ENCODE data around the gene NPTXR.

Gene NPTXR

GRCh38 chr22:38843657-38844314, at the start of gene NPTXR:
Gene NPTXR (minus strand): TSS chr22:38844028.
- DNase-seq: no peak

GRCh38 chr22:38891256-38891655, 47.4 kb upstream of the NPTXR start:
- no peak for DNase-seq

GRCh38 chr22:38890377-38890776, 46.5 kb upstream of the NPTXR start:
- DNase-seq: no peak

DNA sequence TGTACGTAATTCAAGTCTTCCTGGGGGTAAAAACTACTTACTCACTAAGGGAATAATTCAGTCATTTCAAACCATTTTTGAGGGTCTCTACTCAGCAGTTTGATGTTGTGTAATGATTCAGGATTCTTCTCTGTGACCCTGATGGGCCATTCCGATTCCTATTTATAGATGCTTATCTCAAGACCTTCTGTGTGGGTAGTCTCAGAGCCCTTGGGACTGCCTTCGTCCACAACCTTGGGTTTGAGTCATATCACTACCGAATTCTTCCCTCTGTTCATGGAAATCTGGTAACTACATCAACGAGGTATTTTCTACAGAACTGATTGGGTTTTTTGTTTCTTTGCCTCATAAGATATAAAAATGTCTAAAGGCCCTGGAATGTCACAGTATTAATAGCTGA, 42.5 kb upstream of the NPTXR start:
- DNase-seq: no peak

- no peak for DNase-seq
These were observed 39.3 kb upstream of the NPTXR start for GRCh38 chr22:38882972-38883622.

- DNase-seq: no peak
These were observed 38.4 kb upstream of the NPTXR start for GRCh38 chr22:38881997-38882879.

GRCh38 chr22:38881464-38881871, 37.6 kb upstream of the NPTXR start:
- DNase-seq: no peak

DNA sequence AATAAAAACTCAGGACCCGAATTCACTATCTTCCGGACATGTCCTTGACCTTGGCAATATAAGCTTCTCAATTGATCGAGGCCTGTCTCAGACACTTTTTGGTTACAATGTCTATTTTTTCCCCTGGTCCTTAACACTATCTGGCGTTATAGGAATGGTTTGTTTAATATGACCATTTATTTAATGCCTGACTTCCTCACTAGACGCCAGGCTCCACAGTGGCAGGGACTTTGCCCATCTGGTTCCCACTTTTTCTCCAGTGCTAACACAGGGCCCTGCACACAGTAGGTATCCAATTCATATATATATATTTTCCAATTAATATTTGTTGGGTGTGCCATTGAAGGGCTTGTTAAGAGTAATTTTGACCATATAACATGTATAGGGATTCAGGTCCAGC, 36.1 kb upstream of the NPTXR start:
- no peak for DNase-seq

DNA sequence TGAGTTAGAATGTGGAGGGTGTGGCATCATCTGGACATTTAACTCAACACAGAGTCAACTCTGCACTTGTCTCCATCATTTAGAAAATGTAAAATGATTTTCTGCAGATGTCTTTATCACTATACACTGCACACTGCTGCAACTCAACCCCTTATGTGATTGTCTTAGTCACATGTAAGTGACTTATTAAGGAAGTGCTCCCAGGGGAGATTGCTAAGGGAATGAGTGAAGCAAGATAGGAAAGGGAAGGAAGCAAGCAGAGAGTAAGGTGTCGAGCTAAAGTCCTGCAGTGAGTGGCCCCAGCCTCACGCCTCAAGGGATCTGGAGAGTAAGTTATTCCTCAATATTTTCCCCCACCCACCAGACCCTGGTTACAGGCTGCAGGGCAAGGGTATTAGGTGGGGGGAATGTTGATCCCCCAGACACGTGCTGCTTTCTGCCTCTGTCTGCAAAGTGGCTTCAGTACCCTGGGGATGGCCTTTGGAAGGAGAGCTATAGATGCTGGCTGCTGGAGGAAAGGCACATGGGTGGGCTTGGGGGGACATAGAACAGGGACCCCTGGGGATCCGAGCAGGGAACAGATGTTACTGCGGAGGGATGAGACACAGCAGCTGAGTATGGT, 35.4 kb upstream of the NPTXR start:
- DNase-seq: no peak

GRCh38 chr22:38878001-38878400, 34.2 kb upstream of the NPTXR start:
- no peak for DNase-seq

DNA sequence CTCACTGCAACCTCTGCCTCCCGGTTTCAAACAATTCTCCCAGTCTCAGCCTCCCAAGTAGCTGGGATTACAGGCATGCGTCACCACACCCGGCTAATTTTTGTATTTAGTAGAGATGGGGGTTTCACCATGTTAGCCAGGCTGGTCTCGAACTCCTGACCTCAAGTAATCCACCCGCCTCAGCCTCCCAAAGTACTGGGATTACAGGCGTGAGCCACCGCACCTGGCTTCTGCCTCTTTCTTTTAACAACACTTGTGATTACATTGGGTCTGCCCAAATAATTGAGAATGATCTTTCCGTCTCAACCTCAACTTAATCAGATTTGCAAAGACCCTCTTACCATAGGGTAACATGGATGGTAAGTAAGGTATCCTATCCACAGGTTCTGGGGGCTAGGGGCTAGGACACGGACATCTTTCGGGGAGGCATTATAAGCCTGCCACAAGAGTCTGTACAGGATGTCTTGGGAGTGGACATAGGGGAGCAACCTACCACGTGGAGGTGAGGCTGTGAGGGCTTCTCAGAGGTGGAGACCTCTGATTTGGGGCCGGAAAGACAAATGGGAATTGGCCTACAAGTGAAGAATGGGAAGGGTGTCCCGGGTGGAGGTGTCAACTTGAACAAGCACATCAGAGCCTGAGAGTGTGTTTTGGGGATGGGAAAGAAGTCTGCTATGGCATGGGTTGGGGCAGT, 30.8 kb upstream of the NPTXR start:
- DNase-seq: no peak

- no peak for DNase-seq
These were observed 29.9 kb upstream of the NPTXR start for GRCh38 chr22:38873469-38874411.

DNA sequence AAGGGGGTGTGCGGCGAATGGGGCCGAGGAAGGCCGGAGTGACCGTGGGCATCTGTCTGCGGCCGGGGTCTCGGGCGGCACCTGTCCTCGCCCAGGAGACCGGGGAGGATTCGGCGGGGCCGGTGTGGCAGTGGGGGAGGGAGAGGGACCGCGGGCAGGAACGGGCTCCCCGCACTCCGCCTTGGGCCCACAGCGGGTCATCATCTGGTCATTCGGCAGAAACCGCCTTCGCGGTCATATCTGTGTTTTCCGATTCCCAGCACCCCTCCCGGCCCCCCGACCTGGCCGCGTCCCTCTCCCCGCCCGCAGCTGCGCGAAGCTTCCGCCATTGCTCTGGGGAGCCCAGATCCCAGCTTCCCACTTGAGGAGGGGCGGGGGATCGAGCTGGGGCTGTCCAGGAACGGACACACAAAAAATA, 29.0 kb upstream of the NPTXR start:
- no peak for DNase-seq

DNA sequence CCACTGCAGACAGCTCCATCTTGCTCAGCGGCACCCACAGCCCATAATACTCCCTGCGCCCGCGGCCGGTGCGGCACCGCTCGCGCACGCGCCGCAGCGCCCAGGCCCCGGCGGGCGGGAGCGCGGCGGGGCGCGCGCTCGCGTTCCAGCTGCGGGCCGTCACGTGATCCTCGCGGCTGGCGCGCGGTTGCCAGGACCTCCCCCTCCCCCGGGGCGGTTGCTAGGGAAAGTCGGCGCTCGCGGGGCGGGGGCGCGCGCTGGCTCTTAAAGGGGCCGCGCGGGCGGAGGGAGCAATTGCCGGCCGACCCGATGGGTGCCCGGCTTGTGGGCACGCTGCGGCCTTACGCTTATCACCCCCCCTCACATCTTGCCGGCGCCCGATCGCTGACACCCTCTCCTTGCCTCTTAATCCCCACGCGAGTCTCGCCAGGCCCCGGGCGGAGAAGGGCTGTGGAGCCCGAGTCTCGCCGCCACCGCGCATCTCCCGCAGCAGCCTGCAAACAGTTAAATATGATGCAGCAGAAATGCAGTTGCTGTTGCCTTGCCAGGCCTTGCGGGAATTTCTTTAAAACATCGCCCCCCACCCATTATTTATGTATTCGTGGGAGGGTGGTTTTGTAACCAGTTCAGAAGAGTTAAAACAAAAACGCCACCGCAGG, 28.5 kb upstream of the NPTXR start, which contains the start of gene CBX6:
CBX6 (minus strand) TSS at position 45 of the 659 bp plus-strand sequence; CDS start at position 19, 26 bp downstream.
- peak; percentile 52 for DNase-seq

- no peak for DNase-seq
These were observed 27.7 kb upstream of the NPTXR start for GRCh38 chr22:38871360-38872171.

- DNase-seq: no peak
These were observed 27.0 kb upstream of the NPTXR start for GRCh38 chr22:38870791-38871359.

DNA sequence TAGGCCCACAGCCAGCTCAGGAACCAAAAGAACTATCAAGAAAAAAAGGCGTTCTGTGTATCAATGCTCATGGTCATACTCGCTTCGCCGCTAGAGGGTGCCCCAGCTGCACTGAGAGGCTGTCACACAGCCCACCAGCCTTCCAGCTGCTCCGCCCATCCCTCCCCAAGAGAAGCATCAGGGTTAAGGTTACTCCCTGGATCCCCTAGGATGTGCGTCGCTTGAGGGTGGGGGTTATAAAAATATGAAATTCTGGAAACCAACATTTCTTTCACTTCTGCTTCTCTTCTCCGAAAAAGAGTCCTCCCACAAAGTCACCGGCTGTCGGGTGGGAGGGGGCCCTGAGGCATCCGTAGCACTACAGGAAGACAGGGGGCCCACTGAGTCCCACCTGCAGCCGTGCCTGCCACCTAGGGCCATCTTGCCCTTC, 26.5 kb upstream of the NPTXR start:
- DNase-seq: peak; percentile 29

DNA sequence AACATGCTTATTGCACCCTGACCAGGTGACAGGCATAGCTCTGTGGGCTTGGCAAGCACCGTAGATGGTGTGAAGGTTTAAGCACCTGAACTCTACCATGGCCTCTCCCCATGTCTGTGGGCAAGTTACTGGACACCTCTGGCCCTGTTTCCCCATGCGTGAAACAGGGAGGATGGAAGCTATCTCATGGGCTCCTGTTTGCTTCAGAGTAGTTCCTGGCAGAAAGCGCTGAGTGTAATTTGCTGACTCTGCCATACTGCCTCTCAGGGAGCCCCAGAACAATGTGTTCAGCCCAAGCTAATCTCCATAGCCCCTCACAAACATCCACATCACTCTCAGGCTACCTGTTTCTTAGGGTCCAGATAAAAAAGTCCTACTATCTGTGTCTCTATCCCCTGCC, 25.8 kb upstream of the NPTXR start:
- no peak for DNase-seq

- no peak for DNase-seq
These were observed 25.1 kb upstream of the NPTXR start for GRCh38 chr22:38868886-38869381.

Data from NCI-H524 treated with DMSO at 0.1 percent for 48 hours (cell line).